Measurements from ENCODE around the gene TNS1.
A peak's percentile ranks its signal among the peaks of the same experiment; 100 is the strongest.

TNS1 gene

DNA sequence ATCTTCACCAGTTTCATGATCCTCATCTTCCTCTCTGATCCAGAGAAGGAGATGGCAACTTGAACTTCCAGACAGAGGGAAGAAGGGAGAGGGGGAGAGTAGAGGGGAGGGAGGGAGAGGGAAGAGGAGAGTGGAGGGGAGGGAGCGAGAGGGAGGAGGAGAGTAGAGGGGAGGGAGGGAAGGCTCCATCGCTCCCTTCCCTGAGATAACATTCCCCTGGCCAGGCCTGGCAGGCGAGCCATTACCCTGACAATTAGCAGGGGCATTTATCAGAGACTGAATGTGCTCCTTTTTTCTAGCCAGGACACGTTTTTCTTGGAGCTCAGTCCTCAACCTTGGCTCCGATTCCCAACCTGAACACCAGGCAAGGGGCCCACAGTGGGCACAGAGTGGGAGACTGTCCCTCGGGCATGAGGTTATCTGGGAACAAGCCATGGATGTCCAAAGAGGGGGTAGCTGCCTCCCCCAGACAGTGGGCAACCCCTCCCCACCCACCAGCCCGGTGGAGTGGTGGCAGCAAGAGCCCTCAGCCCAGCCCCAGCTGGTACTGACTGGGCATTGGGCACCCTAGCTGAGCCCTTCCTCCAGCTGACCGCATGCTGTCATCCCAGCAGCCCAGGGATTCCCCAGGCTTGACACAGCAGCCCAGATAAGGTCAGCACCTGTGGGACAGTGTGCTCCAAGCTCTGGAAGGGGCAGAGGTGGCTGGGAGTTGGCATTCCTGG, 81.8 kb downstream of the TNS1 start:
- no peak for DNase-seq
- no peak for ATAC-seq (replicated peaks)
- H3K4me3 Mint-ChIP-seq = no peak overlapping the region

DNA sequence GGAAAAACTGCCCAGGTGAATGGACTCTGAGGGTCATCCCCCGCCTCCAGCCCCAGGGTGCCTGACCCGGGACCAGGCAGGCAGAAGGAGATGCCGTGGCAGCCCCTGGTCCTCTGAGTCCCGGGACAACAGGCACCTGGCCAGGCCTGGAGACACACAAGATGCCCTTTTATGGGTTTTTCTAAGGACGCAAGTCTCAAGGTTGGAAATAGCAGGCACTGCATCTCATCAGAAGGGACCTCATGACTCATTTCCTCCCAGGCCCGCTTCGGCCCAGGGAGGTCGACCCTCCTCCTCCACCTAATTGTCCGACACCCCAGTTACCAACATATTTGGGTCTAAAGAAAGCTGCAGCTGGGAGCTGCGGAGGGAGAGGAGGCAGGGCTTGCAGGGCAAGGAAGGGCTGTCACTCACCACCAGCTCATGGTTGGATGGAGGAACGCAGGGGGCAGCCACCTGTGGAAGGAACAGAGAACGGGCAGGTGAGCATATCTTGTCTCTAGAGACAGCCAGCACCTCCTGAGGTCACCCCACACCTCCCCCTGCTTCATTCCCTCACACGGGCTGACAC, 82.9 kb downstream of the TNS1 start:
- Mint-ChIP-seq H3K27me3 (peaks cover 0 to 15% of the 10 kb centered on the region in 2 donors), H3K36me3 (no peaks in the 10 kb centered on the region), H3K27ac (no peak overlapping the region), H3K4me1 (no peaks in the 10 kb centered on the region), H3K4me3 (no peak overlapping the region), H3K9me3 (no peaks in the 10 kb centered on the region)
- DNase-seq = no peak
- ATAC-seq (replicated peaks) = no peak

More for the DNA sequence above, 81.8 kb downstream of the TNS1 start:
- Mint-ChIP-seq H3K4me1 (no peaks in the 10 kb centered on the region), H3K27me3 (peaks cover 0 to 11% of the 10 kb centered on the region in 2 donors), H3K36me3 (no peaks in the 10 kb centered on the region), H3K27ac (no peak overlapping the region), H3K9me3 (no peaks in the 10 kb centered on the region)

DNA sequence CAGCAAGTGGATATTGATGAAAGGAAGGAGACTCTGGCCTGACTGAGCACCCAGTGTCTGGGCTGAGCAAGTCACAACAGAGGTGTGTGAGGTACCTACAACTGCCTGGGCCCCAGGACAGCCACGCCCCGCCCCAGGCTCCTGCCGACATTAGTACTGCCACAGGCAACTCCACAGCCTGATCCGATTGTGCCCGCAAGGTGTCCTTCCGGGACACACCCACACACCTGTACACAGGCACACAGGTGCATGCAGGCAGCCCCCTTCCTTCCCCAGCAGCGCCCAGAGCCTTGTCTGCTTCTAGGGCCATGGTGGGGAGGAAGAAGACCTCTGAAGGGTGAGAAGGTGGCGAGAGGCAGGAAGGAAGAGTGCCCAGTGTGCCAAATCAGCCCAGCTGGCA, 83.6 kb downstream of the TNS1 start:
- no peak overlapping the region for H3K27ac Mint-ChIP-seq
- H3K36me3 Mint-ChIP-seq = no peaks in the 10 kb centered on the region
- ATAC-seq (replicated peaks) (no peak), DNase-seq (no peak)
- H3K27me3 Mint-ChIP-seq = peaks cover 0 to 16% of the 10 kb centered on the region in 2 donors
- no peak overlapping the region for H3K4me3 Mint-ChIP-seq
- no peaks in the 10 kb centered on the region for H3K9me3 Mint-ChIP-seq
- H3K4me1 Mint-ChIP-seq = no peaks in the 10 kb centered on the region

DNA sequence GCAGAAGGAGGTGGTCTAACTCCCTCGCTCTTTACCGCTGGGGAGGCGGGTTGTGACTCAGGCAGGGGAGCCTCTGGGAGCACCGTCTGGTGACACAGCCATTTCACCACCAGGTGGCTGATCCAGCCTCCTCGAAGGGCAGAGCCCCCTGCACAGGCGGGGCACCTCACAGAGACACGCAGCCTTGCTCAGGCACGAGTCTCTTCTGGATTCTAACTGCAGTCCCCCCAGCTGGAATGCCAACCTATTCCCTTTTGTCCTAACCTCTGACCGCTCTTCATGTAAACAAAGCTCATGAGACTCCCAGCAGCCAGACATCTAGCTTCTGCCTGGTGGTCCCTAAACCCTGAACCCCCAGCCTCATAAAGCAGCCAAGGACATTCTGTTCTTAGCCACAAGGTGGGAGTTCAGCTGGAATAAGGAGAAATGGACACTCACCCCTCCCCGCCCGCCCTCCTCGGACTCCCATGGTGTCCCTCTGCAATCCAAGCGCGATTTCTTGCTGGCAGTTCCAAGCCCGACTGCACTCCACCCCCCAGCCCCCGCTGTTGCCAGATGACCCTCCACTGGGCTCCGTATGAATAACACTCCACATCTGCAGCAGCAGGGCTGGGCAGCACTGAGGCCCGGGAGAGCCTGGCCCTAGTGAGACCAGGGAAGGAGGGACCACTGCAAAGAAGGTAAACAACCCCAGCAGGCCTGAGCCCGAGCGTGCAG, 84.3 kb downstream of the TNS1 start:
- Mint-ChIP-seq H3K9me3 (no peaks in the 10 kb centered on the region), H3K27me3 (peaks cover 6 to 19% of the 10 kb centered on the region in 2 donors), H3K27ac (no peak overlapping the region), H3K4me3 (no peak overlapping the region), H3K36me3 (no peaks in the 10 kb centered on the region), H3K4me1 (no peaks in the 10 kb centered on the region)
- DNase-seq (no peak), ATAC-seq (replicated peaks) (no peak)

DNA sequence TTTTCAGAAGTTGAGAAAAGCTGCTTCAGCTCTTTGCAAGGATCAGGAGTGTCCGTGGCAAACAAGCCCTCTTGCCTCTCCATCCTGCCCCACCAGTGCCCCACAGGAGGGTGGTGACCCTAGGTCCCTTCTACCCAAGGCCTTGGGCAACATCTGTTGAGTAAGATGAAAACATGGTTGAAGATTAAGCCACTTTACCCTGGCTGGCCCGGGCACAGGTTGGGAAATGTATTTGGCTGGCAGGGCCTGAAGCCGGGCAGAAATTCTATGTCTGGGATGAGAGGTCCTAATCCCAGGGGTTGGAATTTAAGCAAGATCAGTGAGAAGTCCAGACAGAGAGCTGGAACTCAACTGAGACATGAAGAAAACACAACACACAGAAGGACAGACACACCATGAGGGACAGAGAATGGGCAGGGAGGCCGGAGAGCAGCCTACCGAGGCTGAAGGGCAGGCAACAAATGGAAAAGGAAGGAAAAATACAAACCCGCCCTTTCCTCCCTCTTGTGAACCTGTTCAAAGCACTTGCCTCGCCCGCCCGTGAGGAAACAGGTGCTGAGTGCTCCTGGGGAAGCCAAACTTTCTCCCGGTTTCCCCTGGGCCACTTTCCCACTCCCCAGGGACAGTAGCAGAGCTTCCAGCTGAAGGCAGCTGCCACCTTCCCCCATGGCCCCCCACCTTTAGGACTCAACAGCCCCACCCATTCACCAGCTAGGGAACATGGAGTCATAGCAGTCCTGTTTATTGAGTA, 86.1 kb downstream of the TNS1 start:
- ATAC-seq (replicated peaks) (no peak), DNase-seq (no peak)
- Mint-ChIP-seq H3K36me3 (no peaks in the 10 kb centered on the region), H3K4me1 (no peaks in the 10 kb centered on the region), H3K9me3 (no peaks in the 10 kb centered on the region), H3K4me3 (no peak overlapping the region), H3K27me3 (peaks cover 7 to 36% of the 10 kb centered on the region in 2 donors), H3K27ac (no peak overlapping the region)

DNA sequence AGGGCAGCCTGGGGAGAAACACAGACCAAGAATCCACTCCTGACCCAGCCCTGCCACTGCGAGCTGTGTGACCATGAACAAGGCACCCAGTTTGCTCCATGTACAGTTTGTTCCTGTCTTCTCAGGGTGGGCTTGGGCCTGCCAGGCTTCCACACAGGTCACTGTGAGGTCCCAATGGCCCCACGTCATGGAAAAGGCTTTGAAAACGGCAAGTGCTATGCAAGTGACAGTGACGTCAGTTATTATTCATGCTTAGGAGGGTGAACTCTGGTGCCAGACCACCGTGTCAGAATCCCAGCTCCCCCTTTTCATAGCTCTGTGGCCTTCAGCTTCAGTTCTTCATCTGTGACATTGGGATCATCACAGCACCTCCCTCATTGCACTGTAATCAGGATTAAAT, 87.1 kb downstream of the TNS1 start:
- no peaks in the 10 kb centered on the region for H3K36me3 Mint-ChIP-seq
- peaks cover 10 to 41% of the 10 kb centered on the region in 2 donors for H3K27me3 Mint-ChIP-seq
- H3K9me3 Mint-ChIP-seq = no peaks in the 10 kb centered on the region
- no peaks in the 10 kb centered on the region for H3K4me1 Mint-ChIP-seq
- no peak overlapping the region for H3K27ac Mint-ChIP-seq
- H3K4me3 Mint-ChIP-seq = no peak overlapping the region
- ATAC-seq (replicated peaks) (no peak), DNase-seq (no peak)

DNA sequence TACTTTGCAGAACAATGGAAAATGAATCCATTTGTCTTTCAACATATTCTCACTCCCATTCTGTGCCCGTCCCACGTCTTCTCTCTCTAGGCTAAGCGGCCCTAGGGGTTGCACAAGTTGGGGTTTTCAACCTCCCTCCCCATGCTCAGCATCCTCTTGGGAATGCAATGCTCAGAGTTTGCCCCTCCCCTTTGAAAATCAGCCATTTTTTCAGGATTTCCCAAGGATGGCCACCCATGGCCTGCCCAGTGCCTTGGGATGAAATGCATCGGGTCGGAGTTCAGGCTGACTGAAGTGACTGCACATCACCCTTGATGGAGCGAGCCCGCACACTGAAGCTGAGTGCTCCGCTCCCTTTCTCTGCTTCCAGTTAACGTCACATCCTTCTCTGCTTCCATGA, 87.9 kb downstream of the TNS1 start:
- Mint-ChIP-seq H3K27me3 (peaks cover 10 to 41% of the 10 kb centered on the region in 2 donors), H3K4me1 (no peaks in the 10 kb centered on the region), H3K4me3 (no peak overlapping the region), H3K9me3 (no peaks in the 10 kb centered on the region), H3K36me3 (no peaks in the 10 kb centered on the region), H3K27ac (no peak overlapping the region)
- ATAC-seq (replicated peaks) = no peak
- no peak for DNase-seq

DNA sequence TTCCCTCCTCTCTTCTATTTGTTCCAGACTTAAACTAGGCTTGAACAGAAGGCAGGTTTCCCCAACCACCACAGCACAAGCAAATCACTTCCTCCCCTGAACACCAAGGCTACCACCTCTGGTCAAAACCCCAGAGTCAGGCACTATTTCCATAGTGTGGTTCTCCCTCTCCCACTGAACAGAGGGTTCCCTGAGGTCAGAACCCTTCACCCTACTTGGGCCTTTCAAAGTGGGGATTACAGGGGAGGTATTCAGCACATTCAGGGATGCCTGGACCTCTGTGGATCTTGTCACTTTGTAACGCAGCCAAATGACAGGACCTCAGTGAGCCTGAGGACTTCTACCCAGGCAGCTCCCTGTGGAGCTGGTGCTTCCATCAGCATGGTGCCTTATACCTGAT, 88.7 kb downstream of the TNS1 start:
- H3K9me3 Mint-ChIP-seq = no peaks in the 10 kb centered on the region
- H3K4me3 Mint-ChIP-seq = no peak overlapping the region
- DNase-seq (no peak), ATAC-seq (replicated peaks) (no peak)
- no peaks in the 10 kb centered on the region for H3K4me1 Mint-ChIP-seq
- peaks cover 10 to 41% of the 10 kb centered on the region in 2 donors for H3K27me3 Mint-ChIP-seq
- H3K27ac Mint-ChIP-seq = peak overlapping the region; percentile 43
- H3K36me3 Mint-ChIP-seq = no peaks in the 10 kb centered on the region

DNA sequence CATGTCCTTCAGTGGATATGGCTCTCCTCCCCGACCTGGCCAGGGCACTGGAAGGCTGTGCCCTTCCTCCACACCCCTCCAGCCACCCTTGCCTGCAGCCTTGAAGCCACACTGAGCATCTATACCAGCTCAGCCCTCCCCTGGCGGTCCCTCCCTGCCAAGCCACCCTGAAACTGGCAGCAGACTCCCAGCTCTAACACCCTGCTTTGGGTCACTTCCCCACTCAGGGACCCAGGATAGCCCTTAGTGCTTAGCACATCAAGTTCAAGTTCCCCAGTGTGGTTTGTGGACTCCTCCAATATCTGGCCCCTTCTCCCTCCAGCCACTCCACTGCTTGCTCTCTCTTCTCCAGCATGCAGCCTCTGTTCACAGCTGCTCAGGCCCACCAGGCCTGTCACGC, 89.4 kb downstream of the TNS1 start:
- Mint-ChIP-seq H3K27ac (no peak overlapping the region), H3K4me1 (no peaks in the 10 kb centered on the region), H3K4me3 (no peak overlapping the region), H3K27me3 (peaks cover 10 to 43% of the 10 kb centered on the region in 2 donors), H3K9me3 (no peaks in the 10 kb centered on the region), H3K36me3 (no peaks in the 10 kb centered on the region)
- ATAC-seq (replicated peaks) (no peak), DNase-seq (no peak)

DNA sequence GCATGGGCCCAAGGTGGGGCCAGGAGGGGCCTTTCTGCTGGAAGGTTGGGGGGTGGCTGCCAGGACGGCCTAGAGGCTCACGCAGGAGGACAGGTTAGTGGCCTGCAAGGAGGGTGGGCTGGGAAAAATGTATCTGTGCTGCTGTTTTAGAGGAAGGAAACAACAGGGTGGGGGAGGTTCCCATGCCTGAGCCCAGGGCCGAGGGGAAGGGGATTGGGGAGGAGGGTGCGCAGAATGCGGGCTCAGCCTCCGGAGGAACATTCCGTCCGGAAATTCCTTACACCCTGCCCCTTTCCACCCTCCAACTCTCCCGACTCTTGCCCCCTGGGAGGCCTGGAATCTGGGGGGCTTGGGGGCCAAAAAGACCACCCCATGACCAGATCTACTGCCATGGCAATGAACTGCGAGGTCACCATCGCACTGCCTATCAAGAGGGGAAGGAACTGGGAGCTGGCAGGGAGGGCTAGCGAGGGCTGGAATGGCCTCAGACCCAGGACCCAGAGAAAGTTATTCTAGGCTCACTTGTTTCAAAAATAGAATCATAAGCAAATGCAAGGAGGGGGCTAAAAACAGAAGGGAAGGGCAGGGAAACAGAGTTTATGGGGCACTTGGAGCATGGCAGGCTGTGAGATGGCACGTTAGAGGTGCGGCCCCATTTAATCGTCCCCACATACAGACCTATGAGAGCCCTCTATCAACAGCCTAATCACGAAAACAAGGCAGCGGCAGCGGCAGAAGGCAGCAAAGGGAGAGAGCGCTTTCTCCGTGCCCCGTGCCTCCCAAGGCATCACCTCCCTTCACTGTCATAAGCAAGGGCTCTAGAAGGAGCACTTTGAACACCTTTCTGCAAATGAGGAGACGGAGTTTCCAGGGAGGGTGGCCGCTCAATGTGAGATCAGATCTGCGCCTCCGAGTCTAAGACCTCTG, 90.4 kb downstream of the TNS1 start:
- no peak overlapping the region for H3K27ac Mint-ChIP-seq
- no peaks in the 10 kb centered on the region for H3K36me3 Mint-ChIP-seq
- DNase-seq (no peak), ATAC-seq (replicated peaks) (no peak)
- no peaks in the 10 kb centered on the region for H3K4me1 Mint-ChIP-seq
- H3K4me3 Mint-ChIP-seq = no peak overlapping the region
- H3K27me3 Mint-ChIP-seq = peaks cover 17 to 52% of the 10 kb centered on the region in 2 donors
- H3K9me3 Mint-ChIP-seq = no peaks in the 10 kb centered on the region

DNA sequence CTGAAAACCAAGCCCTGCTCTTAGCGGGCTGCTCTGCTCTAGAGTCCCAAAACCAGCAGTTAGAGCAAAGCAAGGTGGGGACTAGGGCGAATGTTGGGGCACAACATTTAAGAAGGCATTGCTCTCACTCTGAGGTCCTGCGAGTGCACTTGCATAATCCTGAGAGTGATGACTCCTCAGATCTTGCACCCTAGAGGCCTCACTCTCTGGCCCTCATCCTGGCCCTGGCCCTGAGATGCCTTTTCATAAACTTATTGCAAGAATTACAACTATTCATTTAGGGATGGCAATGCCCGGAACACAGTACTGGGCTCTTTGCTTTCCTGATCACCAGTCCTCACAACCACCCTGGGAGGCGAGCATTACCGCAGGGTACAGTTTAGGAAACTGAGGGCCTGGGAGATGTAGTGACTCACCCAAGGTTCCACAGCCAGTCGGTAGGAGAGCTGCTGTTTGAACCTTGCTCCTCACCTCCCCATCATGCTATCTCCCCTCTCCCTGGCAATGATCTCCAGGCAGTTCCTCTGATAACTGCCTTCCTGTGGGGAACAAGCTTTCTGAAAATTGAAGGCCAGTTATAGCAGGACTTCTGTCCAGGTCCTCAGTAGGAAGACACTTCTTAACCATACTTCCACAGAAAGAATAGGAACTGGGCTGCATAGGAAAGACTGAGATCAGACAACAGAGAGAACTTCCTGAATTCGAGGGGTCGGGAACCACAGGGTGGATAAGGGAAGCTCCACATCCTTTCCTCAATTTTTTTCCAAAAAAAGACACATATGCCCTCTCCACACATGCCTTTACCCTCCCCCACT, 91.3 kb downstream of the TNS1 start:
- no peak for DNase-seq
- no peak overlapping the region for H3K27ac Mint-ChIP-seq

DNA sequence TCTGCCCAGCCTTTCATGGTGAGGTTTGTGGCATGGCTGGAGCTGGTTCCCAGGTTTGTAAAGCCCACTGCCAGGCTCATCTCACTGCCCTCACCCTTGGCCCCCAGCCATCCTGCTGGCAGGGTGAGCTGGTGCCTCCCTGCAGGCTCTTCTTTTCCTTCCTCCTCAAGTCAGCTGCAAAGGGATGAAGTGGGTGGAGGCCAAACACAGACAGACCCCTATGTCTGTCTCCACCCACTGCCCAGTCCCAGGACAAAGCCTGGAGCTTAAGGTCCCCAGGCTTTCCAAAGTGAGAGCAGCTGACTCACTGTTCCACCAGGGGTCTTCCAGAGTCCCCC, 92.0 kb downstream of the TNS1 start:
- peaks cover 2 to 4% of the 10 kb centered on the region in 2 donors for H3K4me1 Mint-ChIP-seq
- no peak overlapping the region for H3K4me3 Mint-ChIP-seq
- DNase-seq (no peak), ATAC-seq (replicated peaks) (no peak)
- no peaks in the 10 kb centered on the region for H3K36me3 Mint-ChIP-seq
- no peaks in the 10 kb centered on the region for H3K9me3 Mint-ChIP-seq
- peaks cover 31 to 61% of the 10 kb centered on the region in 2 donors for H3K27me3 Mint-ChIP-seq
- no peak overlapping the region for H3K27ac Mint-ChIP-seq

More for the DNA sequence above, 91.3 kb downstream of the TNS1 start:
- ATAC-seq (replicated peaks) = no peak
- Mint-ChIP-seq H3K27me3 (peaks cover 24 to 56% of the 10 kb centered on the region in 2 donors), H3K4me1 (peaks cover 0 to 2% of the 10 kb centered on the region in 2 donors), H3K4me3 (no peak overlapping the region), H3K36me3 (no peaks in the 10 kb centered on the region), H3K9me3 (no peaks in the 10 kb centered on the region)

DNA sequence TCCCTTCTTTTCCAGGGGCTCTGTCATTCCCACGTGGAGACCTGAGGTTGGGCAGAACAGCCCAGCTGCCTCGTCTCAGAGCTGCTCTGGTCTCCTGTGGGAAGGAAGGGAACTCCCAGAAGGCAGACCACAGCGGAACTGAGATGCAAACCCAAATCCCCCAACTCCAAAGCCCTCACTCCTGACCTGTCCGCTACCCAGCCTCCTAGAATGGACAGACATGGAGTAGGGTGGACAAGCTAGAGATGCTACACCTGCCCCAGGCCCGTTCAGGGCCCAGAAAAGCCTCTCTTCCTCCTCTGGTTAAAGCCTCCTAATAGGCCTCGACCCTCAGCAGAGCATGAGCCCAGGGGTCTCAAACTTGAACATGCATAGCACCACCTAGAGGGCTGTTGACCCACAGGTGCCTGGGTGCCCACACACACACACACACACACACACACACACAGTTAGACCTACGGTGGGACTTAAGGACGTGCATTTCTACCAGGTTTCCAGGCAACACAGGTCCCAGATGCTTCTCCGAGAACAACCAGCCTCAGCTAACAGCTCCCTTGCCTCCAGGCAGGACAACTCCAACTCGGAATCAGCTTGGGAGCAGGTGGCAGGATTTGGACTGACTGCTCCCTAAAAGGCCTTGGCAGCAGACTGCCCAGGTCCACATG, 93.5 kb downstream of the TNS1 start:
- peaks cover 38 to 72% of the 10 kb centered on the region in 2 donors for H3K27me3 Mint-ChIP-seq
- DNase-seq = no peak

More for the DNA sequence above, 93.5 kb downstream of the TNS1 start:
- no peak overlapping the region for H3K4me3 Mint-ChIP-seq
- H3K4me1 Mint-ChIP-seq = peaks cover 5 to 10% of the 10 kb centered on the region in 2 donors
- ATAC-seq (replicated peaks) = no peak
- no peaks in the 10 kb centered on the region for H3K36me3 Mint-ChIP-seq
- H3K9me3 Mint-ChIP-seq = no peaks in the 10 kb centered on the region
- no peak overlapping the region for H3K27ac Mint-ChIP-seq

All from stimulated activated naive B cell treated with anti-CD40 and anti-IgM and Interleukin-4, amounts not matched to agents 10 μg/mL and 1 μg/mL and 100 μg/mL, for 72 hours (primary cell).